NOMO-1 treated with dmso at 0.1 percent for 144 hours (cell line): ENCODE results near the gene DNAH6.

Experiments used
- DNase-seq: peaks from one replicate; lab custom pipeline; 2025; ENCODE audit not compliant: unreplicated experiment; lab: John Stamatoyannopoulos, UW

The DNAH6 gene

DNA sequence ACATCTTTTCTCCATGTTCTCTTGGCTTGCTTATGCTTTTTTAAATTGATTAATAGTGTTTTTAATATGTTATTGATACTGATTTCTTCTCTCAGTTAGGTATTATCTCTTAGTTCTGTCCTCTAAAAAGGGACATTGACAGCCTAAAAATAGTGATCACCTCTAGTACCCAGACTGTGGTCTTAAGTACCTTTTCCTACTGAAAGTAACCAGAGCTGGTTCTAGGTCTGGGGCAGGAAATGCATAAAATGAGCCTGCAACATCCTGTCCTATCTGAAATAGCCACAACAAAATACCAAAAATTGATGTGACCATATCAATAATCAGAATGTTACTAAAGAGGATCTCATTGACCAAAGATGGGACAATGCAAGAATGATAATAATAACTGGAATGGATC, 113.3 kb downstream of the DNAH6 start:
- no peak for DNase-seq

- DNase-seq: no peak
Observed at GRCh38 chr2:84631047-84631446, 114.7 kb downstream of the DNAH6 start.

DNA sequence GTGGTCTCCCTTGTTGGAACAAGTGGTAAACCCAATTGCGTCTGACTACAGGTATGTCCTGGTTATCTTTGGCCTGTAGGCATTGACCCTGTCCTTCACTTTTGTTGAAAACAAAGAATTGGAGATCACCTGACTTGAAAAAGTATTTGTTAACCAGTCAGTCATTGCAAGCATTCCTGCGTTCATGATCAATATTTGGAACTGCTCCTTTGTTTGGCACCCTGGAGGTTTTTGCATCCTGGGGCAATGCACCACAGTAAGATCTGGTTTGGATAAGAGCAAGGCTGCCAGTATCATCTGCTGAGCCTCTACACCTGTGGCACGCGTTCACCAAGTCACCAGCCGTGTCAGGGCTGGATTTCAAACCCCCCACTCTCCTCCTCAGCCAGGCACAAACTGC, 115.7 kb downstream of the DNAH6 start:
- no peak for DNase-seq

DNA sequence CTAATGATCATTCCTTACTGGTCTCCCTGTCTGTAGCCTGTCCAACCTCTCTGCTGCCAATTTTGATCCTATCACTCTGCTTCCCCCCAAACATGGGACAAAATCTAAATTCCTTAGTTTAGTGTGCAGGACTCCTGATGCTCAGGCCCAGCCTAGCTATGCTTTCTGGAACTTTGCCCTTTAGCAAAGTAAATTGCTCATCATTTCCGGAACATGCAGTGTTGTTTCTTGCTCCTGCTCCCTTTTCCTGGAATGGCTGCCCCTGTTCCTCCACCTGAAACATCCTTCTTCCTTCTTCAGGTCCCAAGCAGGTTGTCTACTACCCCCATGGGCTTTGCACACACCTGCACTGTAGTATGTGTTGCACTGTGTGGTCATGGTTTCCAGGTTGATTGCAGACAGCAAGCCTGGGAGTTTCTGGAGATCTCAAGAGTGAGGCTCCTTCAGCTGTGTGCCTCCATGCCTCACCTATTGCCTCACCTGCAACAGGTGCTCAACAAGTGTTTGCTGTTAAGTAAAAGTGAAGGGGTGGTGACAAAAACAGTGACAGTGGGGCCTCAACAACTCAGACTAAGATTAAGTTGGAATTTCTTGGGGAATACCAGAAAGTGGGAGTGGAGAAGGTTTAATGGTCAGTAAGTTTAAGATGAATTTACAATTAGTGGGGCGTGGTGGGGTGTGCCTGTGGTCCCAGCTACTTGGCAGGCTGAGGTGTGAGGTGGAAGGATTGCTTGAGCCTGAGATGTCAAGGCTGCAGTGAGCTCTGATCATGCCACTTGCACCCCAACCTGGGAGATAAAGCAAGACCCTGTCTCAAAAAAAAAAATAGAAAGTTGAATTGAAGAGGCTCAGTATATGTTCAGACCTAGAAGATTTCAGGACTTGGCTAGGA, 120.0 kb downstream of the DNAH6 start:
- no peak for DNase-seq

DNA sequence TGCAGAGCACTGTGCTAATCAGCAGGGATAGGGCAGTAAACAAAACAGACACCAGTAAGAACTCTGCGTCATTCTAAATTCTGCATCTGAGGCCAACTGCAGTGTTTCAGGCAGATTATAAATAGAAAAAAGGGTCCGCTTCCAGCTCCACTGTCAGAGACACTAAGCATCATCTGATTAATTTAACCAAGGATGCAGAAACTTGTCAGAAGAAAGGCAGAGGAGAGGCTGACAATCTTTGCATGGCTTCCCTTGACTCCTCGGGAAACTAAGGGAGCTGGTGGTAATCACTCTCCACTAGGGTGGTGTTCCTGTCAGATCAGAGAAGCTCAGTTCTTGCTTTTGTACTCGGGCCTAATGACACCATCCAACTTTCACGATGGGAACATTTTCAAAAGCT, 123.5 kb downstream of the DNAH6 start:
- DNase-seq: no peak

DNA sequence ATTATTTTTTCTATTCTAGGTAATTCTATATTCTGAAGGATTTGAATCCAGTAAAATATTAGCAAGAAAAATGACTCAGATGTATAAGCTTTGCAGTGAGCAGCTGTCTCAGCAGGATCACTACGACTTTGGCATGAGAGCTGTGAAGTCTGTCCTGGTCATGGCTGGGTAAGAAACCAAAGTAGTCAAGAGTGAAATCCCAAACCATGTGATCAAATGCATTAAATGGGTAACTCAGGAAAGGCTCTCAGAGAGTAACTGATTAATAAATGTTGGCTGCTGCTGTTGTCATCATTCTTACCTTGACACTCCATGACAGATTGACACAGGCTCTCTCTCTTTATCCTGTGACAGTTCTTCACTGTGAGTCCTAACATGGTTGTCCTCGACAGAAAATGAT, 124.1 kb downstream of the DNAH6 start:
- no peak for DNase-seq

- no peak for DNase-seq
Observed at GRCh38 chr2:84641021-84641420, 124.7 kb downstream of the DNAH6 start.

DNA sequence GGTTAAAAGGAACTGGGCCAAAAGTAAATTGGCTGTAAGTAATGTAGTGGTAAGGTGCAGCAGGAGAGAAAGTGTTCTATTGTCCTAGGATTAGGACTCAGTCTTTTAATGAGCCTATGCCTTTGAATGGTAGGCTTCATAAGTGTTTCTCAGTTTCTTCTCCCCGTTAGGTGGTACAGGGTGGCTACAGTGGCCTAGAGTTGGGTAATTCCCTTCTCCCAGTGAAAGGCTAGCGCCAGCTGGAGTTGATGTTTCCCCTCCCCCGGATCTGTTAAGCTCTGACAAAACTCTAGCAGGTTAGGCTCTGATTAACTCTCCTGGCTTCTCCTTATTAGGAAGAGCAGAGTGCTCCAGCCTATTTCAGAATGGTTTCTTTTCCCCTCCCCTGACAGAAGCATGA, 127.7 kb downstream of the DNAH6 start:
- no peak for DNase-seq

- no peak for DNase-seq
Observed at GRCh38 chr2:84646514-84646913, 130.2 kb downstream of the DNAH6 start.

- no peak for DNase-seq
Observed at GRCh38 chr2:84647267-84647666, 131.0 kb downstream of the DNAH6 start.

DNA sequence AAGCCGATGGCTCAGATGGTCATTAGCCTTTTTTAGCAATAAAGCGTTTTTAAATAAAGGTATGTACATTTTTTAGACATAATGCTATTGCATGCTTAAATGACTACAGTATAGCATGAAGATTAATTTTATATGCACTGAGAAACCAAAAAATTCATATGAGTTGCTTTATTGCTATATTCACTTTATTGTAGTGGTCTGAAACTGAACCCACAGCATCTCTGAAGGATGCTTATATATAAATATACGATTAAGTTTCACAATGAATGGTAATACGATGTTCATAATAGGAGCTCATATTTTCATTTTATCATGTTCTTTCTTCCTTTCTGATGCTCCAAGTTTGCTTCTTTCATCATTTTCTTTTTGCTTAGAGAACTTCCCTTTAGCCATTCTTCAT, 132.8 kb downstream of the DNAH6 start:
- DNase-seq: no peak

GRCh38 chr2:84649487-84650142, 133.3 kb downstream of the DNAH6 start:
- no peak for DNase-seq

DNA sequence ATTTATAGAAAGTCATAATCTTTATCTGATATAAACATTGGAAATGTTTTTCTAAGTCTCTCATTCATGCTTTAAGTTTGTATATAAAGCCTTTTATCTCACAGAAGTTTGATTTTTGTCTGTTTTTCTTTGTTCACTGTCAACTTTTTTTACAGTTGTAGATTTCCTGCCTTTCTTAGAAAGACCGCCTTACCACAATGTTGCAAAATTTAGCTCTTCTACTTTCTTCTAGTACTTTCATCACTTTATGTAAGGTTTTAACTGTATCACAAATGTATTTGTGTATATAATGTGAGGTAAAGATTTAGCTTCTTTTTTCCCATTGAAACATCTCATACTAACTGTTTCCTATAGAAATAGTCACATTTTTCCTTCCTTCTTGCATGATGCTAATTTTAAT, 136.1 kb downstream of the DNAH6 start:
- no peak for DNase-seq

- DNase-seq: no peak
Observed at GRCh38 chr2:84653302-84653701, 137.0 kb downstream of the DNAH6 start.

- no peak for DNase-seq
Observed at GRCh38 chr2:84654414-84654813, 138.1 kb downstream of the DNAH6 start.

- DNase-seq: no peak
Observed at GRCh38 chr2:84669122-84669521, 152.8 kb downstream of the DNAH6 start.

DNA sequence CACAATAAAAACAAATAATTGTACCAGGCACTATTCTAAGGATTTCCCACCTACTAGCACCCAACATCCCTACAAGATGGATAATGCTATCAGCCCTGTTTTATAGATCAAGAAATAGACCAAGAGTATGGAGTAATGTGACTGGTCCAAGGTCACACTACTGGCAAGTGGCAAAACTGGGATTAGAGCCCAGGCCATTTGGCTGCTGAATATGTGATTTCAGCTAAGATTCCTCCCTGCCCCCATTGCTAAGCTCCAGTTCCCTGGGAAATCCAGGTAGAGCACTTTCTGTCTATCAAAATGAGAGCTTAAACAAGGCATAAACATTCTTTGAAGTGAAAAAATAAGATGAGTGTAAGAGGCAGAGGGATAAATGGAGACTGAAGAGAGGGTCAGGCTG, 157.8 kb downstream of the DNAH6 start:
- DNase-seq: no peak

DNA sequence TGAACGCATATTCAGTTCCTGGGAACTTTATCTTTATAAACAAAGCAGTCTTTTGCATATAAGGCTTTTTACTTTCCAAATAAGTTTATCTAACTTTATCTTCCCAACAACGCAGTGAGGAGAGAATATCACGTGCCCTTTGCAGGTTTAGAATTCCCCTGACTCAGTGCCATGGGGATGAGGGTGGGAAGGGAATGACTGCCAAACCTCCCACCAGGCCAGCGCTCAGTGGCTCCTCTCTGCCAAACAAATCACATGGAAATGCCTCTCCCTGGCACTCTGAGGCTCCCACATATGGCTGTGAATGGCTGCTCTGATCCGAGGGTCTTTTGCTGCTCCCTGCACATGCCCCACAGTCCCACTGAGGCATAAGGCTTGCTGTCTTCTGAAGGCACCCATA, 158.3 kb downstream of the DNAH6 start:
- no peak for DNase-seq

- no peak for DNase-seq
Observed at GRCh38 chr2:84676295-84676694, 160.0 kb downstream of the DNAH6 start.

DNA sequence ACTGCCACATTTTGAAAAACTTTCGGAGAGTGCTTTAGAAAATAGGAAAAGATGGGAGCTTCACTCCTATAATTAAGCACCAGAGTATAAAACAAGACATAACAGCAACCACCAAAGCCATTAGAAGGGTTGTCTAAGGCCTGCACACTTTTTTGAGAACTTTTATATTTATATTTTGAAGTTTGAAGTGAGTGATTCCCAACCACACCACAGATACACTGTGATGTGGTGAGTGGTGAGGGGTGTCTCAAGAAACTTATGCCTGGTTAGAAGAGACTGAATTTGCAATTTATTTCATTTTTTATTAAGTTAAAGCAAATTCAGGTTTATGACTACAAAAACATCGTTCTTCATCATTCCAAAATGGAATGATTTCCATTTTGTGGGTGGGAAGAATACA, 161.9 kb downstream of the DNAH6 start:
- no peak for DNase-seq

- no peak for DNase-seq
Observed at GRCh38 chr2:84686783-84687476, 170.6 kb downstream of the DNAH6 start.
